GM12878 (cell line): Measurements from ENCODE around the gene ACSS1. TPM values are rescaled to one million over a fixed set of nuclear protein-coding genes. Genes with fewer than 3 reads are reported as not detected.

Experiments
- ATAC-seq: fragments of 200-7000 bp; cut with Tn5 transposase; 3 replicates; pipeline ENCODE4 v1.9.1; 2020; ENCODE audit warnings: mild to moderate bottlenecking, moderate library complexity
- BruUV-seq: library from RNA; stranded (reverse); fragments of 400-500 nt; replicated peaks from 2 replicates; lab custom pipeline; 2021; lab: Mats Ljungman, UMichigan
- CTCF ChIA-PET: fragments of 300-600 bp; sonication (Branson Sonifier 250); formaldehyde crosslinking; extraction: SDS; loops from one replicate; lab custom pipeline; 2021; ENCODE audit warnings: inconsistent platforms; lab: Yijun Ruan, JAX
- POLR2A ChIA-PET: fragments of 350-600 bp; formaldehyde crosslinking; extraction: SDS; loops from one replicate; lab custom pipeline; 2021; ENCODE audit warnings: inconsistent platforms; lab: Charles Lee
- RAD21 ChIA-PET: fragments of 300-600 bp; sonication (Branson Sonifier 250); formaldehyde crosslinking; loops from one replicate; lab custom pipeline; 2023; ENCODE audit warnings: antibody characterized with exemption; ENCODE audit not compliant: unreplicated experiment; lab: Charles Lee
- SMC1A ChIA-PET: fragments of 300-600 bp; sonication (Branson Sonifier 250); formaldehyde crosslinking; loops from one replicate; lab custom pipeline; 2023; ENCODE audit not compliant: unreplicated experiment, uncharacterized antibody; lab: Charles Lee
- DNase-seq: peaks from one replicate; pipeline ENCODE4 v3.0.0-alpha.2; 2011; ENCODE audit warnings: low read depth, low spot score
- FAIRE-seq: peaks from 3 replicates; lab custom pipeline; 2011; peaks lifted over from hg19 to GRCh38; lab: Jason Lieb, UNC
- H2AFZ ChIP-seq: 2 replicates; pipeline ENCODE4 v1.6.0; 2011; ENCODE audit warnings: low read depth, low read length, control low read depth; ENCODE audit not compliant: control insufficient read depth
- H3K27ac ChIP-seq: 2 replicates; pipeline ENCODE4 v1.5.1; 2011; ENCODE audit warnings: control low read depth; ENCODE audit not compliant: control insufficient read depth, insufficient read depth
- H3K27me3 ChIP-seq, 2 experiments: replicated peaks in 1 of 2; 2 replicates each; pipeline versions ENCODE4 v1.6.0 to v1.6.1; 2011; ENCODE audit warnings: low read length in 1 of 2; ENCODE audit not compliant: control insufficient read depth in 2 of 2, insufficient read depth in 2 of 2
- H3K36me3 ChIP-seq, 2 experiments: 2 replicates each; pipeline ENCODE4 v1.5.1; 2011; ENCODE audit warnings: low read length in 1 of 2; ENCODE audit not compliant: control insufficient read depth in 2 of 2, insufficient read depth in 2 of 2
- H3K4me1 ChIP-seq: 2 replicates; pipeline ENCODE4 v1.6.1; 2011; ENCODE audit warnings: mild to moderate bottlenecking, low read length, moderate library complexity, mixed read lengths; ENCODE audit not compliant: control insufficient read depth, insufficient read depth
- H3K4me2 ChIP-seq: 2 replicates; pipeline ENCODE4 v1.6.0; 2011; ENCODE audit warnings: control low read depth; ENCODE audit not compliant: control insufficient read depth, insufficient read depth
- H3K4me3 ChIP-seq: fragments of 200-600 bp; sonication (generic); 2 replicates; pipeline ENCODE4 v1.5.1; 2016
- H3K79me2 ChIP-seq: 2 replicates; pipeline ENCODE4 v1.6.0; 2011; ENCODE audit warnings: low read length; ENCODE audit not compliant: control insufficient read depth, insufficient read depth
- H3K9ac ChIP-seq: 2 replicates; pipeline ENCODE4 v1.8.0; 2011; ENCODE audit warnings: low read length, control low read depth, mixed read lengths; ENCODE audit not compliant: control insufficient read depth, insufficient read depth
- H3K9me3 ChIP-seq: replicated peaks from 3 replicates; pipeline ENCODE4 v1.5.1; 2011; ENCODE audit warnings: mild to moderate bottlenecking, low read length; ENCODE audit not compliant: control insufficient read depth, insufficient read depth
- H4K20me1 ChIP-seq: 2 replicates; pipeline ENCODE4 v1.6.0; 2011; ENCODE audit not compliant: control insufficient read depth, insufficient read depth
- BHLHE40 ChIP-seq, 2 experiments: fragments of 450-650 bp in 1 of 2; IDR thresholded peaks; 2 replicates each; pipeline ENCODE4 v1.6.1; 2011 to 2017; ENCODE audit warnings: low read depth in 2 of 2, borderline replicate concordance in 1 of 2, improper control_type of control experiment in 1 of 2, low read length in 1 of 2, mild to moderate bottlenecking in 1 of 2
- CHD1 ChIP-seq: IDR thresholded peaks from 2 replicates; pipeline ENCODE4 v1.6.1; 2012; ENCODE audit warnings: low read depth, low read length, improper control_type of control experiment
- KDM1A ChIP-seq: fragments of 200-600 bp; sonication (generic); IDR thresholded peaks from 2 replicates; pipeline ENCODE4 v1.6.1; 2016; ENCODE audit warnings: borderline replicate concordance
- RUNX3 ChIP-seq: IDR thresholded peaks from 2 replicates; pipeline ENCODE4 v1.6.1; 2012; ENCODE audit warnings: low read length, inconsistent platforms
- ZSCAN29 ChIP-seq: fragments of 450-650 bp; IDR thresholded peaks from 2 replicates; pipeline ENCODE4 v1.6.1; 2017; ENCODE audit warnings: mild to moderate bottlenecking, moderate library complexity
- WGBS: methylation state at CpG from one replicate; pipeline ENCODE4 v1.1.6; 2016; ENCODE audit warnings: low lambda C conversion rate; ENCODE audit not compliant: insufficient replicate concordance, insufficient coverage; ENCODE audit errors: missing lambda C conversion rate; 5-methylcytosine and 5-hydroxymethylcytosine counted together
- in situ Hi-C: fragments of 300-500 bp; cut with MboI; formaldehyde crosslinking; loops from 9 replicates; pipeline ENCODE4 v1.14.3; 2018; ENCODE audit warnings: mixed read lengths
- intact Hi-C: fragments of 100-400 bp; cut with micrococcal nuclease; formaldehyde crosslinking; loops from one replicate; pipeline ENCODE4 v1.14.2; 2022; ENCODE audit not compliant: unreplicated experiment
- polyA plus RNA-seq, 11 experiments: library from polyadenylated mRNA; depleted of rRNA in 4 of 11; unstranded in 6 of 11; stranded (reverse) in 5 of 11; fragments of >200 nt; fragmentation: Nextera tagmentation in 4 of 11; fragmentation: Illumina TruSeq in 1 of 11; extraction: Ambion mirVana in 4 of 11; extraction: Trizol in 1 of 11; gene quantifications; 1 replicate in 1 of 11; 2 replicates in 10 of 11; pipeline versions ENCODE4 v1.2.1 to v1.2.3, GENCODE V29; 2011 to 2016; ENCODE audit warnings: inconsistent platforms in 2 of 11, missing spikeins in 2 of 11, low read depth in 1 of 11
- total RNA-seq, 4 experiments: library from RNA; depleted of rRNA in 3 of 4; stranded (reverse); fragments of >200 nt in 3 of 4; fragmentation: Illumina TruSeq in 1 of 4; extraction: Trizol in 1 of 4; gene quantifications; 2 replicates each; pipeline versions ENCODE4 v1.2.1 to v1.2.3, GENCODE V29; 2013 to 2021
- TF ChIP-seq, protein P1 (sequence below): fragments of 450-650 bp; IDR thresholded peaks from 2 replicates; pipeline ENCODE4 v1.6.1; 2016; ENCODE audit warnings: mild to moderate bottlenecking

Gene ACSS1
- total and polyA plus RNA-seq, 10 of the 15 experiments (the other 5 are each of a cell fraction or from before 2014, with no cell fraction given) = 1.3 to 44.9 (median 31.1) TPM

DNA sequence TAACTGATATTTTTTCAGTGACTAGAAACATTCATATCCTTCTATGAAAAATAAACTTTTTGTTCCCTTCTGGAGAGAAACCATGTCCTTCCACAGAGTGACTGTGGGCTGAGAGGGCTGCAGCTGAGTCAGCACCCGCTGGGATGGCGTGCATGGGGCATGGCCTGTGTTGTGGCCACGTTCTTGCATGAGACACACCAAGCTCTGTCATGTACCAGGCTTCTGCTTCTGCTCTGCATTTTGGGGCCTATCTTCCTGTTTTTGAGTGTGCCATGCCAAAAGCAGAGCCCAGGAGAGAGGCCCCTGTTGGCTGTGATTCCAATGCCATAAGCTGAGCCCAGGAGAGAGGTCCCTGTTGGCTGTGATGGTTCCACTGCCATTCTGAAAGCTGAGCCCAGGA is 76.1 kb downstream of the ACSS1 start:
- ChIA-PET CTCF (interaction anchor here (1.2 kb wide), 1 partner anchor 84 kb away, joined by 4 read pairs; no protein-coding TSS in a partner anchor), RAD21 (no interaction called here), POLR2A (no interaction called here), SMC1A (no interaction called here)
- no peaks in the 10 kb centered on the region for H4K20me1 ChIP-seq
- no peaks in the 10 kb centered on the region for H3K27me3 ChIP-seq
- no peak overlapping the region for H3K4me2 ChIP-seq
- DNase-seq (no peak), ATAC-seq (no peak), FAIRE-seq (no peak)
- no TSS peak for BruUV-seq
- intact Hi-C loops = no loop called here
- no peak overlapping the region for H2AFZ ChIP-seq
- no peak for TF ChIP-seq BHLHE40 (IDR thresholded peaks at IDR 0.05; ENCODE audit: borderline replicate concordance in 1 of 2, low read depth in 2 of 2, low read length in 1 of 2)
- TF ChIP-seq, protein P1, sequence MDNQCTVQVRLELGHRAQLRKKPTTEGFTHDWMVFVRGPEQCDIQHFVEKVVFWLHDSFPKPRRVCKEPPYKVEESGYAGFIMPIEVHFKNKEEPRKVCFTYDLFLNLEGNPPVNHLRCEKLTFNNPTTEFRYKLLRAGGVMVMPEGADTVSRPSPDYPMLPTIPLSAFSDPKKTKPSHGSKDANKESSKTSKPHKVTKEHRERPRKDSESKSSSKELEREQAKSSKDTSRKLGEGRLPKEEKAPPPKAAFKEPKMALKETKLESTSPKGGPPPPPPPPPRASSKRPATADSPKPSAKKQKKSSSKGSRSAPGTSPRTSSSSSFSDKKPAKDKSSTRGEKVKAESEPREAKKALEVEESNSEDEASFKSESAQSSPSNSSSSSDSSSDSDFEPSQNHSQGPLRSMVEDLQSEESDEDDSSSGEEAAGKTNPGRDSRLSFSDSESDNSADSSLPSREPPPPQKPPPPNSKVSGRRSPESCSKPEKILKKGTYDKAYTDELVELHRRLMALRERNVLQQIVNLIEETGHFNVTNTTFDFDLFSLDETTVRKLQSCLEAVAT = no peak
- no peak for TF ChIP-seq ZSCAN29
- no peak for TF ChIP-seq KDM1A
- TF ChIP-seq CHD1 = no peak
- no peak overlapping the region for H3K9ac ChIP-seq
- no peaks in the 10 kb centered on the region for H3K4me1 ChIP-seq
- H3K4me3 ChIP-seq = no peak overlapping the region
- peaks cover 15 to 16% of the 10 kb centered on the region in 2 experiments for H3K36me3 ChIP-seq
- H3K9me3 ChIP-seq = peaks cover 11% of the 10 kb centered on the region; the same call in 2 of the 3 replicates
- in situ Hi-C loops = no loop called here
- H3K27ac ChIP-seq = no peak overlapping the region
- WGBS = 63% methylated on average over 3 of the region's 3 CpGs
- H3K79me2 ChIP-seq = peaks cover 6% of the 10 kb centered on the region

- ChIA-PET SMC1A (interaction anchor here (1.1 kb wide), 1 partner anchor 9 kb away, joined by 3 read pairs; no protein-coding TSS in a partner anchor), RAD21 (no interaction called here), POLR2A (no interaction called here), CTCF (no interaction called here)
- no TSS peak for BruUV-seq
- Histone ChIP-seq H3K79me2 (peaks cover 6% of the 10 kb centered on the region), H3K4me3 (no peak overlapping the region), H2AFZ (no peak overlapping the region), H4K20me1 (no peaks in the 10 kb centered on the region), H3K9me3 (peaks cover 16% of the 10 kb centered on the region; the same call in 2 of the 3 replicates), H3K9ac (no peak overlapping the region), H3K27me3 (no peaks in the 10 kb centered on the region), H3K4me1 (no peaks in the 10 kb centered on the region), H3K4me2 (no peak overlapping the region), H3K27ac (no peak overlapping the region), H3K36me3 (peaks cover 16% of the 10 kb centered on the region in 2 experiments)
- in situ Hi-C loops = no loop called here
- WGBS = 76% methylated on average over 4 of the region's 4 CpGs
- FAIRE-seq = no peak
- intact Hi-C loops = no loop called here
- TF ChIP-seq RUNX3 = no peak
- no peak for ATAC-seq
- DNase-seq = no peak
Observed at GRCh38 chr20:24981282-24981681, 76.7 kb downstream of the ACSS1 start.
